Measurements from ENCODE around the gene KLHL36. TPM values are rescaled to one million over a fixed set of nuclear protein-coding genes. Genes with fewer than 3 reads are reported as not detected.
A peak's percentile ranks its signal among the peaks of the same experiment; 100 is the strongest.

The KLHL36 gene
- total RNA-seq, 1 donor from 2014 or later, result 72.7 TPM

- Mint-ChIP-seq H3K4me1 (peaks cover 36% of the 10 kb centered on the region), H3K4me3 (no peak overlapping the region), H3K27ac (no peak overlapping the region), H3K27me3 (no peaks in the 10 kb centered on the region), H3K9me3 (no peaks in the 10 kb centered on the region), H3K36me3 (ENCODE audit: low read depth) (peaks cover 85% of the 10 kb centered on the region)
- ATAC-seq (ENCODE audit: low read depth), result no peak
- TF ChIP-seq, protein P1, sequence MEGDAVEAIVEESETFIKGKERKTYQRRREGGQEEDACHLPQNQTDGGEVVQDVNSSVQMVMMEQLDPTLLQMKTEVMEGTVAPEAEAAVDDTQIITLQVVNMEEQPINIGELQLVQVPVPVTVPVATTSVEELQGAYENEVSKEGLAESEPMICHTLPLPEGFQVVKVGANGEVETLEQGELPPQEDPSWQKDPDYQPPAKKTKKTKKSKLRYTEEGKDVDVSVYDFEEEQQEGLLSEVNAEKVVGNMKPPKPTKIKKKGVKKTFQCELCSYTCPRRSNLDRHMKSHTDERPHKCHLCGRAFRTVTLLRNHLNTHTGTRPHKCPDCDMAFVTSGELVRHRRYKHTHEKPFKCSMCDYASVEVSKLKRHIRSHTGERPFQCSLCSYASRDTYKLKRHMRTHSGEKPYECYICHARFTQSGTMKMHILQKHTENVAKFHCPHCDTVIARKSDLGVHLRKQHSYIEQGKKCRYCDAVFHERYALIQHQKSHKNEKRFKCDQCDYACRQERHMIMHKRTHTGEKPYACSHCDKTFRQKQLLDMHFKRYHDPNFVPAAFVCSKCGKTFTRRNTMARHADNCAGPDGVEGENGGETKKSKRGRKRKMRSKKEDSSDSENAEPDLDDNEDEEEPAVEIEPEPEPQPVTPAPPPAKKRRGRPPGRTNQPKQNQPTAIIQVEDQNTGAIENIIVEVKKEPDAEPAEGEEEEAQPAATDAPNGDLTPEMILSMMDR (IDR thresholded peaks at IDR 0.05), result no peak
- intact Hi-C loops (cut with micrococcal nuclease), result no loop called here
- no peak for DNase-seq
- POLR2A ChIA-PET, result interaction anchor here (0.7 to 1.1 kb wide), 3 partner anchors 21 to 65 kb away, joined by 3 to 4 read pairs (median 3); no protein-coding TSS in a partner anchor
- CTCF ChIA-PET, result interaction anchor here (1.2 to 4.5 kb wide), 2 partner anchors 10 to 71 kb away, joined by 3 to 33 read pairs; no protein-coding TSS in a partner anchor
Observed at GRCh38 chr16:84662471-84662870, 14.2 kb downstream of the KLHL36 start.

DNA sequence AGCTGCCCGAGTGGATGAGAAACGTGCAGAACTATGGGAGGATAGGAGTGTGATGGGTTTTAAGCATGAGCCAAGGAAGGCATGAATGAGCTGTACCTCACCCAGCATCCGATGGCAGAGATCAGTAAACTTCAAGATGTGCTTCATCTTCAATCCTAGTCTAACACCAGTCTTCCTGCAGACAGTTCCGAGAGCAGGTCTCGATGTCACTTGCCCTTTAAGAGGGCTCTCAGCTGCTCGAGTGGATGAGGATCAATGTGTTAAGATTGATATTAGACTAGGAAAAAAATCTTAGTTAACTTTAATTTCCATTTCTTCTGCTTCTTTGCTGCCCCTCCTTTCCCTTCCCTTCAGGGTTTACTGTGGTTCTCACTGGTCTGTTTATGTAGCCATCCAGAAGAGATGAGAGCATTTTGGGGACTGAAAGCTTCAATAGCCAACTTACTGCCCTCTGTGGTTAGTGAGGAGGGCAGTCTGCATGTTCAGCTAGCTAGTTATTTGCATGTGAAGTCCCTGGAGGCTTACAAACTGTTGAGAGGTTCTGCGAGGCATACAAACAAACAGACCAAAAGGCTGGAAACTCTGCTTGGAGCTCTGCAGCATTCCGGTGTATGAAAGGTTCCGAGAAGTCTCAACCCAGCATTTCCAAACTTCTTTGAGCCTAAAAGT is 15.3 kb downstream of the KLHL36 start:
- peaks cover 32% of the 10 kb centered on the region for H3K4me1 Mint-ChIP-seq
- no peaks in the 10 kb centered on the region for H3K27me3 Mint-ChIP-seq
- peak; percentile 87 for ATAC-seq (ENCODE audit: low read depth)
- intact Hi-C loops (cut with micrococcal nuclease), result no loop called here
- peak overlapping the region; percentile 47 for H3K27ac Mint-ChIP-seq
- H3K9me3 Mint-ChIP-seq, result no peaks in the 10 kb centered on the region
- H3K4me3 Mint-ChIP-seq, result peak overlapping the region; percentile 54
- H3K36me3 Mint-ChIP-seq (ENCODE audit: low read depth), result peaks cover 85% of the 10 kb centered on the region
- POLR2A ChIA-PET, result interaction anchor here (1.1 to 2.4 kb wide), 4 partner anchors 13 to 37 kb away, joined by 3 to 9 read pairs (median 4); partner anchors contain the start of gene KLHL36
- TF ChIP-seq, protein P1 (IDR thresholded peaks at IDR 0.05), result no peak
- CTCF ChIA-PET, result interaction anchor here (0.9 to 4.5 kb wide), 3 partner anchors 9 to 157 kb away, joined by 3 to 33 read pairs (median 19); no protein-coding TSS in a partner anchor
- no peak for DNase-seq

DNA sequence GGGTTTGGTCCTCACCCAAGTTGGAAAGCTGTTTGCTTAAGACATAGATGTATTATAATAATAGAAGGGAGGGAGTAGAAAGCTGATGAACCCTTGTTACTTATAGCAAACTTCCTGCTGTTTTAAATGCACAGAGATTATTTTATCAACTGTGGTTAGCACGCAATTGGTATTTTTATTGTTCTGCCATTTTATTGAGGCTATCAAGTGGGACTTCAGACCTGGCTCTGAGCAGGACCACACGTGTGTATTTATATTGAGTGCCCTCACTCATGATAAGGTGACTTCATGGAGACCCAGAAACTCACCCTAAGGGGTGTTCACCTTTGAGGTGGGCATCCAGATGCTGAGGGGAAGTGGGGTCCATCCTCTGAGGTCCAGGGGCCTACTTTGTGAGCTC is 17.0 kb downstream of the KLHL36 start:
- intact Hi-C loops (cut with micrococcal nuclease), result no loop called here
- ATAC-seq (ENCODE audit: low read depth), result no peak
- Mint-ChIP-seq H3K27me3 (no peaks in the 10 kb centered on the region), H3K36me3 (ENCODE audit: low read depth) (peaks cover 69% of the 10 kb centered on the region), H3K4me3 (no peak overlapping the region), H3K4me1 (peaks cover 32% of the 10 kb centered on the region), H3K9me3 (no peaks in the 10 kb centered on the region), H3K27ac (no peak overlapping the region)
- no peak for DNase-seq
- TF ChIP-seq, protein P1 (IDR thresholded peaks at IDR 0.05), result no peak
- POLR2A ChIA-PET, result interaction anchor here (0.8 kb wide), 1 partner anchor 17 kb away, joined by 4 read pairs; the partner anchor contains the start of gene KLHL36
- CTCF ChIA-PET, result interaction anchor here (1.3 to 3.4 kb wide), 2 partner anchors 28 to 61 kb away, joined by 3 to 19 read pairs; no protein-coding TSS in a partner anchor

- H3K4me1 Mint-ChIP-seq, result peaks cover 32% of the 10 kb centered on the region
- CTCF ChIA-PET, result interaction anchor here (1.3 to 3.4 kb wide), 2 partner anchors 28 to 60 kb away, joined by 3 to 19 read pairs; no protein-coding TSS in a partner anchor
- no peak for DNase-seq
- no peak overlapping the region for H3K4me3 Mint-ChIP-seq
- no peak for ATAC-seq (ENCODE audit: low read depth)
- TF ChIP-seq, protein P1 (IDR thresholded peaks at IDR 0.05), result no peak
- POLR2A ChIA-PET, result no interaction called here
- no peak overlapping the region for H3K27ac Mint-ChIP-seq
- no peaks in the 10 kb centered on the region for H3K27me3 Mint-ChIP-seq
- no peaks in the 10 kb centered on the region for H3K9me3 Mint-ChIP-seq
- intact Hi-C loops (cut with micrococcal nuclease), result no loop called here
- peaks cover 64% of the 10 kb centered on the region for H3K36me3 Mint-ChIP-seq (ENCODE audit: low read depth)
Observed at GRCh38 chr16:84665843-84666242, 17.5 kb downstream of the KLHL36 start.

- no peak overlapping the region for H3K4me3 Mint-ChIP-seq
- DNase-seq (no peak), ATAC-seq (ENCODE audit: low read depth) (no peak)
- ChIA-PET POLR2A (no interaction called here), CTCF (interaction anchor here (1.4 kb wide), 1 partner anchor 20 kb away, joined by 3 read pairs; no protein-coding TSS in a partner anchor)
- H3K4me1 Mint-ChIP-seq, result peaks cover 33% of the 10 kb centered on the region
- no peaks in the 10 kb centered on the region for H3K9me3 Mint-ChIP-seq
- H3K27me3 Mint-ChIP-seq, result no peaks in the 10 kb centered on the region
- intact Hi-C loops (cut with micrococcal nuclease), result no loop called here
- peak overlapping the region; percentile 9 for H3K27ac Mint-ChIP-seq
- TF ChIP-seq, protein P1 (IDR thresholded peaks at IDR 0.05), result no peak
- H3K36me3 Mint-ChIP-seq (ENCODE audit: low read depth), result peaks cover 45% of the 10 kb centered on the region
Observed at GRCh38 chr16:84667600-84668309, 19.4 kb downstream of the KLHL36 start.
